GM18951 (cell line): Measurements from ENCODE around the gene COPS3.
A peak's percentile ranks its signal among the peaks of the same experiment; 100 is the strongest.

ENCODE experiments used
- POLR2A ChIP-seq: IDR thresholded peaks from 4 replicates; pipeline ENCODE4 v1.6.1; 2011; ENCODE audit warnings: mild to moderate bottlenecking; ENCODE audit not compliant: insufficient read length, insufficient read depth; ENCODE audit errors: extremely low read depth
- in situ Hi-C: fragments of 300-500 bp; cut with MboI; formaldehyde crosslinking; loops from one replicate; pipeline ENCODE4 v1.12.0; 2022; ENCODE audit warnings: low sequenced_read_pairs, mixed read lengths, inconsistent platforms; ENCODE audit not compliant: unreplicated experiment

The COPS3 gene

GRCh38 chr17:17280613-17281549 lies at the start of gene COPS3:
Gene COPS3, minus strand, starts transcription at chr17:17281246. Its CDS starts 60 bp downstream, at chr17:17281186.
- peak; percentile 81 for TF ChIP-seq POLR2A
- in situ Hi-C loops: no loop called here

GRCh38 chr17:17328251-17328650 lies 47.2 kb upstream of the COPS3 start:
- TF ChIP-seq POLR2A: no peak
- in situ Hi-C loops: no loop called here

GRCh38 chr17:17326275-17326875 lies 45.3 kb upstream of the COPS3 start:
- in situ Hi-C loops: no loop called here
- no peak for TF ChIP-seq POLR2A

GRCh38 chr17:17325816-17326215 lies 44.8 kb upstream of the COPS3 start:
- in situ Hi-C loops: no loop called here
- TF ChIP-seq POLR2A: no peak

GRCh38 chr17:17325228-17325627 lies 44.2 kb upstream of the COPS3 start:
- in situ Hi-C loops: no loop called here
- TF ChIP-seq POLR2A: no peak

- in situ Hi-C loops: no loop called here
- no peak for TF ChIP-seq POLR2A
Measured at GRCh38 chr17:17324616-17325015, 43.6 kb upstream of the COPS3 start.

- no peak for TF ChIP-seq POLR2A
- in situ Hi-C loops: no loop called here
Measured at GRCh38 chr17:17322516-17323510, 41.8 kb upstream of the COPS3 start.

- in situ Hi-C loops: no loop called here
- no peak for TF ChIP-seq POLR2A
Measured at GRCh38 chr17:17321356-17322025, 40.4 kb upstream of the COPS3 start.

- in situ Hi-C loops: no loop called here
- TF ChIP-seq POLR2A: no peak
Measured at GRCh38 chr17:17320911-17321220, 39.8 kb upstream of the COPS3 start.

GRCh38 chr17:17320188-17320910 lies 39.3 kb upstream of the COPS3 start:
- no peak for TF ChIP-seq POLR2A
- in situ Hi-C loops: no loop called here

GRCh38 chr17:17315142-17315821 lies 34.2 kb upstream of the COPS3 start:
- TF ChIP-seq POLR2A: no peak
- in situ Hi-C loops: loop anchor here (10.0 kb wide), 1 partner anchor 320 kb away; no protein-coding TSS in a partner anchor
